ENCODE results near the gene MXD3. TPM values are rescaled to one million over a fixed set of nuclear protein-coding genes. Genes with fewer than 3 reads are reported as not detected.

MXD3 gene
- polyA plus RNA-seq, 3 donors, result 21.5 to 61.9 (median 25.5) TPM

DNA sequence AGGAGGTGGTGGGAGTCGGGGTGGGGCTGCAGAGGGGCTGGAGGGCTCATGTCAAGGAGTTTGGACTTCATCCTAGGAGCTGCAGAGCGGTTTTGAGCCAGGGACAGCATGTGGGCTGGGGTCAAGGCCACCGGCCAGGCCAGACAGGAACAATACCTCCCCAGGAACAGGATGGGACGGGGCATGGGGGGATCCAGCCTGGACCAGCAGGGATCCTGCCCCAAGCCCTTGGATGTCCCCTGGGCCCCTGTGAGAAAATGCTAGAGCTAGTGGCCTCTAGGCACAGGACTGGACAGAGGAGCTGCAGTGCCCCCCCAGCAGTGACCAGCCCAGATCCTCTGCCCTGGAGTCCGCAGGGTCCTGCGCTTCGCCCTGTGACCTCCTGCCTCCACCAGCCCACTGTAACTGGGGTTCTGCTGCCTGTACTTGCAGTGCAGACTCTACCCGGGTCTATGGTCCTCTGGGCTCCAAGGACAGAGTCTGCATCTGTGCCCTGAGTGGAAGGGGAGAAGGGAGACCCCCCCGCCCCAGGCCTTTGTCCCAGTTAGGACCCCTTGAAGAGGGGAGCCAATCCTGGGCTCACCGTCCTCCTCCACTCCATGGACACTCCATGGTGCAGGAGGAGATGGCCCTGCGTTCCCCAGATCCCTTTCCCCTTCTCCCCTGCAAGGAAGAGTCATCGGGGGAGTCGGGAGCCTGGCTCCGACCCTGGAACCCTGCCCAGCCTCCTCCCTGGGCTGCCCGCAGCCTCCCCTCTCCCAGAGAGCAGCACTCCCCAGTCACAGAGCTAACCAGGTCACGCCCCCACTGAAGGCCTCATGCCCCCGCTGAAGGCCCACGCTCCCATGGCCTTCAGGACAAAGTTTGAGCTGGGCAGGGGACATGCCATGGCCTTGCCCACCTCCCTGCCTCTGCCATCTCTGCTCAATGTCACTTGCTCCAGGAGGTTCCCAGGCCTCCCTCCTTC, 3.0 kb upstream of the MXD3 start:
- no peak overlapping the region for H3K4me3 Mint-ChIP-seq
- peaks cover 44% of the 10 kb centered on the region for H4K20me1 ChIP-seq (ENCODE audit: insufficient read depth, low read length)
- H3K27ac ChIP-seq (ENCODE audit: low read depth in 1 of 2, low read length in 2 of 2), result no peak overlapping the region
- peaks cover 5 to 10% (median 7%) of the 10 kb centered on the region in 7 donors for H3K9me3 Mint-ChIP-seq
- peaks cover 52% of the 10 kb centered on the region for H3K79me2 ChIP-seq (ENCODE audit: insufficient read depth, low read length)
- H3K27me3 Mint-ChIP-seq (ENCODE audit: low read depth in 3 of 3), result peaks cover 0 to 4% (median 2%) of the 10 kb centered on the region in 3 donors
- no peak overlapping the region for H3K9ac ChIP-seq (ENCODE audit: insufficient read depth, low read length, poor library complexity, severe bottlenecking)
- intact Hi-C loops (cut with micrococcal nuclease), result loop anchor here (5.0 to 10.0 kb wide), 4 partner anchors 33 to 280 kb away; partner anchors contain the start of genes DOK3 (in 1 of the 2), PDLIM7 (in 1 of the 2) and TMED9 (in 1 of the 2)
- TF ChIP-seq, protein P1, sequence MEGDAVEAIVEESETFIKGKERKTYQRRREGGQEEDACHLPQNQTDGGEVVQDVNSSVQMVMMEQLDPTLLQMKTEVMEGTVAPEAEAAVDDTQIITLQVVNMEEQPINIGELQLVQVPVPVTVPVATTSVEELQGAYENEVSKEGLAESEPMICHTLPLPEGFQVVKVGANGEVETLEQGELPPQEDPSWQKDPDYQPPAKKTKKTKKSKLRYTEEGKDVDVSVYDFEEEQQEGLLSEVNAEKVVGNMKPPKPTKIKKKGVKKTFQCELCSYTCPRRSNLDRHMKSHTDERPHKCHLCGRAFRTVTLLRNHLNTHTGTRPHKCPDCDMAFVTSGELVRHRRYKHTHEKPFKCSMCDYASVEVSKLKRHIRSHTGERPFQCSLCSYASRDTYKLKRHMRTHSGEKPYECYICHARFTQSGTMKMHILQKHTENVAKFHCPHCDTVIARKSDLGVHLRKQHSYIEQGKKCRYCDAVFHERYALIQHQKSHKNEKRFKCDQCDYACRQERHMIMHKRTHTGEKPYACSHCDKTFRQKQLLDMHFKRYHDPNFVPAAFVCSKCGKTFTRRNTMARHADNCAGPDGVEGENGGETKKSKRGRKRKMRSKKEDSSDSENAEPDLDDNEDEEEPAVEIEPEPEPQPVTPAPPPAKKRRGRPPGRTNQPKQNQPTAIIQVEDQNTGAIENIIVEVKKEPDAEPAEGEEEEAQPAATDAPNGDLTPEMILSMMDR (IDR thresholded peaks at IDR 0.05), result no peak
- no peaks in the 10 kb centered on the region for H3K27me3 ChIP-seq (ENCODE audit: control insufficient read depth in 2 of 2, insufficient read depth in 2 of 2, low read length in 2 of 2)
- H3K4me3 ChIP-seq (replicated peaks in 1 of 3; ENCODE audit: low read depth in 2 of 3, low read length in 3 of 3), result no peak overlapping the region
- H3K4me1 ChIP-seq (ENCODE audit: control insufficient read depth in 1 of 2, insufficient read depth in 2 of 2, low read length in 2 of 2), result peaks cover 37 to 47% of the 10 kb centered on the region in 2 donors
- no peak for DNase-seq
- H3K36me3 Mint-ChIP-seq, result peaks cover 14 to 30% of the 10 kb centered on the region in 2 donors
- peaks cover 43% of the 10 kb centered on the region for H3K4me1 Mint-ChIP-seq
- no peak overlapping the region for H3K27ac Mint-ChIP-seq
- H2AFZ ChIP-seq (ENCODE audit: insufficient read depth, low read depth, low read length, poor library complexity, severe bottlenecking), result no peak overlapping the region
- no peaks in the 10 kb centered on the region for H3K36me3 ChIP-seq (replicated peaks in 1 of 2; ENCODE audit: control insufficient read depth in 1 of 2, insufficient read depth in 2 of 2, low read length in 2 of 2)
- 96% methylated on average over 15 of the region's 18 CpGs for WGBS (ENCODE audit: insufficient coverage)
- no peak overlapping the region for H3K4me2 ChIP-seq (replicated peaks; ENCODE audit: extremely low read depth, low read length, poor library complexity, severe bottlenecking)
- H3K9me3 ChIP-seq (replicated peaks in 1 of 2; ENCODE audit: control insufficient read depth in 1 of 2, insufficient read depth in 1 of 2, low read length in 2 of 2), result peaks cover 4 to 5% of the 10 kb centered on the region in 2 donors

DNA sequence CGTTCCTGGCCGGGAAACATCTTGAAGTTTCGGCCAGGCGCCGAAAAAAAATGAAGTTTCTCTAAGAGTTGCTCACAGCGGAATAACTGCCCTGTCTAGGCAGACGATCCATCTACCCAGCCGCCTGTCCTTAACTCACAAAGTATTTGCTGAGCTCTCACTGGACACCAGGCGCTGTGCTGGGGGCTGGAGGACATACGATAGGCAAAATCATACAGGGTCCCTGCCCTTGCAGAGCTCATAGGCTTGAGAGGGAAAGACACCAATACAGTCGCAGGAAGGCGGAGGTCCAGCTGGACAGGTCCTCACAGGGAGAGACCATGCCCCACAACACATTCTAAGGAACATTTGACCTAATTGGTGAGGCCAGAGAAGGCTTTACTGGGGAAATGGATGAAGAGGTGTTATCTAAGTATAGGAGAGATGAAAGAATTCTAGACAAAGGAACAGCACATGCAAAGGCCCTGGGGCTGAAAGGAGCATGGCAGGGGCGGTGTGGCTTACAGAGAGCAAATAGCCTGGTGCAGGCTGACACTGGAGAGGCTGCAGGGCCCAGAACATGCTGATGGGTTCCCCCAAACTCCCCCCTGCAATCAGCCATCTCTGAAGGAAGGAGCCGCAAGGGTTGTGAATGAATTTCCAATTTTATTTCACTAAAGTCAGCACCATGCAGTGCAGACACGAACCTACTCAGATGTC, 2.0 kb upstream of the MXD3 start:
- Mint-ChIP-seq H3K4me1 (peaks cover 52% of the 10 kb centered on the region), H3K9me3 (peaks cover 0 to under 1% (median 0%) of the 10 kb centered on the region in 7 donors), H3K27me3 (ENCODE audit: low read depth in 3 of 3) (peaks cover 0 to 3% (median 2%) of the 10 kb centered on the region in 3 donors), H3K27ac (no peak overlapping the region), H3K4me3 (no peak overlapping the region), H3K36me3 (peaks cover 8 to 26% of the 10 kb centered on the region in 2 donors)
- Histone ChIP-seq H2AFZ (ENCODE audit: insufficient read depth, low read depth, low read length, poor library complexity, severe bottlenecking) (no peak overlapping the region), H3K4me1 (ENCODE audit: control insufficient read depth in 1 of 2, insufficient read depth in 2 of 2, low read length in 2 of 2) (peaks cover 47 to 55% of the 10 kb centered on the region in 2 donors), H3K27me3 (ENCODE audit: control insufficient read depth in 2 of 2, insufficient read depth in 2 of 2, low read length in 2 of 2) (no peaks in the 10 kb centered on the region), H3K4me2 (replicated peaks; ENCODE audit: extremely low read depth, low read length, poor library complexity, severe bottlenecking) (no peak overlapping the region), H4K20me1 (ENCODE audit: insufficient read depth, low read length) (peaks cover 44% of the 10 kb centered on the region), H3K36me3 (replicated peaks in 1 of 2; ENCODE audit: control insufficient read depth in 1 of 2, insufficient read depth in 2 of 2, low read length in 2 of 2) (no peaks in the 10 kb centered on the region), H3K4me3 (replicated peaks in 1 of 3; ENCODE audit: low read depth in 2 of 3, low read length in 3 of 3) (no peak overlapping the region), H3K79me2 (ENCODE audit: insufficient read depth, low read length) (peaks cover 61% of the 10 kb centered on the region), H3K9me3 (replicated peaks in 1 of 2; ENCODE audit: control insufficient read depth in 1 of 2, insufficient read depth in 1 of 2, low read length in 2 of 2) (no peaks in the 10 kb centered on the region), H3K27ac (ENCODE audit: low read depth in 1 of 2, low read length in 2 of 2) (no peak overlapping the region), H3K9ac (ENCODE audit: insufficient read depth, low read length, poor library complexity, severe bottlenecking) (no peak overlapping the region)
- TF ChIP-seq, protein P1 (IDR thresholded peaks at IDR 0.05), result no peak
- no peak for DNase-seq
- intact Hi-C loops (cut with micrococcal nuclease), result loop anchor here (5.0 to 10.0 kb wide), 4 partner anchors 34 to 281 kb away; partner anchors contain the start of genes DOK3 (in 1 of the 2), PDLIM7 (in 1 of the 2) and TMED9 (in 1 of the 2)
- 97% methylated on average over 10 of the region's 15 CpGs for WGBS (ENCODE audit: insufficient coverage)

All from CD14-positive monocyte (primary cell).